AG09309 (cell line): Measurements from ENCODE around the gene SFMBT2.
"Not testable (repeated sequence)": the region's sequence is repeated elsewhere in the genome, so short reads cannot be mapped to it uniquely, and the experiment has no call there.

ENCODE experiments used
- DNase-seq: peaks from one replicate; pipeline ENCODE4 v3.0.0-alpha.2; 2010; ENCODE audit warnings: low read depth
- H3K4me3 ChIP-seq: 2 replicates; pipeline ENCODE4 v1.5.1; 2011; ENCODE audit warnings: mild to moderate bottlenecking, low read depth, low read length, moderate library complexity; ENCODE audit not compliant: control insufficient read depth
- TF ChIP-seq, protein P1 (sequence below): IDR thresholded peaks from 2 replicates; pipeline ENCODE4 v1.5.1; 2011; ENCODE audit warnings: mild to moderate bottlenecking, low read depth, low read length, inconsistent platforms; ENCODE audit not compliant: insufficient read depth, control insufficient read depth; ENCODE audit errors: missing control alignments

The SFMBT2 gene

GRCh38 chr10:7314170-7314569, 96.7 kb downstream of the SFMBT2 start:
- TF ChIP-seq, protein P1, sequence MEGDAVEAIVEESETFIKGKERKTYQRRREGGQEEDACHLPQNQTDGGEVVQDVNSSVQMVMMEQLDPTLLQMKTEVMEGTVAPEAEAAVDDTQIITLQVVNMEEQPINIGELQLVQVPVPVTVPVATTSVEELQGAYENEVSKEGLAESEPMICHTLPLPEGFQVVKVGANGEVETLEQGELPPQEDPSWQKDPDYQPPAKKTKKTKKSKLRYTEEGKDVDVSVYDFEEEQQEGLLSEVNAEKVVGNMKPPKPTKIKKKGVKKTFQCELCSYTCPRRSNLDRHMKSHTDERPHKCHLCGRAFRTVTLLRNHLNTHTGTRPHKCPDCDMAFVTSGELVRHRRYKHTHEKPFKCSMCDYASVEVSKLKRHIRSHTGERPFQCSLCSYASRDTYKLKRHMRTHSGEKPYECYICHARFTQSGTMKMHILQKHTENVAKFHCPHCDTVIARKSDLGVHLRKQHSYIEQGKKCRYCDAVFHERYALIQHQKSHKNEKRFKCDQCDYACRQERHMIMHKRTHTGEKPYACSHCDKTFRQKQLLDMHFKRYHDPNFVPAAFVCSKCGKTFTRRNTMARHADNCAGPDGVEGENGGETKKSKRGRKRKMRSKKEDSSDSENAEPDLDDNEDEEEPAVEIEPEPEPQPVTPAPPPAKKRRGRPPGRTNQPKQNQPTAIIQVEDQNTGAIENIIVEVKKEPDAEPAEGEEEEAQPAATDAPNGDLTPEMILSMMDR: no peak
- H3K4me3 ChIP-seq: no peak overlapping the region
- DNase-seq: no peak

DNA sequence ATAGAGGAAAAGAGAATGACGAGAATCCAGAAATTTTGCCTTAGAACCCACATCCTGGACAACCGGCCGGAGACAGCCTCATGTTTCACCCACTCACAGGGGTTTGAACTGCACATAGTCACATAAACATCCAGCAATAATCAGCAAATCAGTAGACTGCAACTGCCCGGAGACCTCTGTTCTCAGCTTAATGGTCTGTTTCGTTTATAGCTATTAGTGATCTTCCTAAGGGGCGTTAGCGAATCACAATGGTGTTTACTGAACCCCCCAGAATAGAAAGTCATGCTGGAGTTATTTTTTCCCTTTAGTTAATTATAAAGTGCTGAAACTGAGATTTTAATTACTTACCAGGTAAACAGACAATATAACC, 98.4 kb downstream of the SFMBT2 start:
- no peak overlapping the region for H3K4me3 ChIP-seq
- TF ChIP-seq, protein P1: no peak
- DNase-seq: no peak

GRCh38 chr10:7311850-7312487, 98.9 kb downstream of the SFMBT2 start:
- H3K4me3 ChIP-seq, DNase-seq: not testable (repeated sequence)

- no peak overlapping the region for H3K4me3 ChIP-seq
- TF ChIP-seq, protein P1: no peak
- no peak for DNase-seq
Observed at GRCh38 chr10:7311218-7311849, 99.5 kb downstream of the SFMBT2 start.

- DNase-seq: no peak
- TF ChIP-seq, protein P1: no peak
Observed at GRCh38 chr10:7310076-7310475, 100.8 kb downstream of the SFMBT2 start.

DNA sequence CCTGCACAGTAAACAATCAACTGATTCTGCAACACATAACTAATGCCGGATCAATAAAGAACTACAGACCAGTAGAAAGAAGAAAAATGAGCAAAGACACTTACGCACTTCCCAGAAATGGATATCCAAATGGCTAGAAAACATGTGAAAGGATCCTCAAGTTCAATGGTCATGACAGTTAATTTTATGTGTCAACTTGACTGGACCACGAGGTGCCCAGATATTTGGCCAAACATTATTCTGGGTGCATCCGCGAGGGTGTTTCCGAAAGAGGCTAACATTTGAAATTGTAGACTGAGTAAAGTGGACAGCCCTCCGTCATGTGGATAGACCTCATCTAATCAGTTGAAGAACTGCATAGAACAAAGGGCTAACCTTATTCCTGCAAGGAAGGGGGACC, 102.0 kb downstream of the SFMBT2 start:
- DNase-seq: no peak
- TF ChIP-seq, protein P1: no peak
- no peak overlapping the region for H3K4me3 ChIP-seq

More at GRCh38 chr10:7310076-7310475, 100.8 kb downstream of the SFMBT2 start:
- H3K4me3 ChIP-seq: no peak overlapping the region

DNA sequence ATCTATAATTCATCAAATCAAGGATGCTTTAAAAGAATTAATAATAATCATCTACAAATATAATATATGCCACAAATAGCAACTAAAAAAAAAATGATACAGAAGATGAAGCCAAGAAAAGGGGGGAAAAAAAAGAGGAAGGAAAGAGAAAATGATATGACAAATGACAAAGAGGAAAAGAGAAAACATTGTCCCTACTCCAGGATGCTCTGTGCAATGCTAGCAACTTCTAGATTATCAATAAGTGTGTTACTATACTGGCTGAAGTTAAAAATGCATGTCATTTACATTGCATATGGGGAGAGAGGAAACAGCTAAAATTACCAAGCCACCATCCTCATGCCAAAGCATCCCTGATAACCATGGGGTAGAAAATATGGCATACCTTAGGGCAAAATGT, 104.2 kb downstream of the SFMBT2 start:
- H3K4me3 ChIP-seq: no peak overlapping the region
- TF ChIP-seq, protein P1: no peak

More for the DNA sequence above, 104.2 kb downstream of the SFMBT2 start:
- no peak for DNase-seq
